ENCODE measurements around the gene SPIRE1.

Gene SPIRE1

GRCh38 chr18:12477606-12478005, 180.3 kb downstream of the SPIRE1 start:
- no peak overlapping the region for H3K27ac ChIP-seq
- TF ChIP-seq ZFX (IDR thresholded peaks at IDR 0.05) (no peak), CTCF (conservative IDR thresholded peaks at IDR 0.05) (no peak)

GRCh38 chr18:12476955-12477354, 181.0 kb downstream of the SPIRE1 start:
- no peak for TF ChIP-seq ZFX (IDR thresholded peaks at IDR 0.05)
- TF ChIP-seq CTCF (conservative IDR thresholded peaks at IDR 0.05) = no peak
- H3K27ac ChIP-seq = no peak overlapping the region

GRCh38 chr18:12474876-12475275, 183.0 kb downstream of the SPIRE1 start:
- TF ChIP-seq ZFX (IDR thresholded peaks at IDR 0.05) = no peak
- TF ChIP-seq CTCF (conservative IDR thresholded peaks at IDR 0.05) = no peak
- no peak overlapping the region for H3K27ac ChIP-seq

- no peak overlapping the region for H3K27ac ChIP-seq
- TF ChIP-seq ZFX (IDR thresholded peaks at IDR 0.05) (no peak), CTCF (conservative IDR thresholded peaks at IDR 0.05) (no peak)
These were observed 183.8 kb downstream of the SPIRE1 start for GRCh38 chr18:12474146-12474545.

- H3K27ac ChIP-seq = no peak overlapping the region
- TF ChIP-seq ZFX (IDR thresholded peaks at IDR 0.05) (no peak), CTCF (conservative IDR thresholded peaks at IDR 0.05) (no peak)
These were observed 187.4 kb downstream of the SPIRE1 start for GRCh38 chr18:12470382-12471075.

- no peak overlapping the region for H3K27ac ChIP-seq
- TF ChIP-seq CTCF (conservative IDR thresholded peaks at IDR 0.05) = no peak
- no peak for TF ChIP-seq ZFX (IDR thresholded peaks at IDR 0.05)
These were observed 189.5 kb downstream of the SPIRE1 start for GRCh38 chr18:12468445-12468844.

GRCh38 chr18:12464731-12465130, 193.2 kb downstream of the SPIRE1 start:
- TF ChIP-seq CTCF (conservative IDR thresholded peaks at IDR 0.05) (no peak), ZFX (IDR thresholded peaks at IDR 0.05) (no peak)
- H3K27ac ChIP-seq = no peak overlapping the region

Data from C4-2B (cell line).